GM23338 (cell line): ENCODE results near the gene HNRNPA1.

Source experiments
- CTCF ChIP-seq, 2 experiments: fragments of 200-600 bp in 1 of 2; sonication (generic) in 1 of 2; conservative IDR thresholded peaks; 2 replicates each; pipeline versions ENCODE4 v1.5.1 to v1.6.1; 2016 to 2017; ENCODE audit warnings: antibody characterized with exemption in 2 of 2, low read depth in 2 of 2, mild to moderate bottlenecking in 2 of 2, moderate library complexity in 1 of 2
- ETS1 ChIP-seq: IDR thresholded peaks from 2 replicates; pipeline ENCODE4 v1.6.1; 2016; ENCODE audit warnings: antibody characterized with exemption
- EZH2 ChIP-seq: fragments of 200-600 bp; sonication (generic); IDR thresholded peaks from one replicate; pipeline ENCODE4 v1.8.0; 2017; ENCODE audit warnings: antibody characterized with exemption, mild to moderate bottlenecking, low read depth; ENCODE audit not compliant: unreplicated experiment
- EZH2phosphoT487 ChIP-seq: fragments of 200-600 bp; sonication (generic); IDR thresholded peaks from one replicate; pipeline ENCODE4 v1.8.1; 2018; ENCODE audit warnings: antibody characterized with exemption; ENCODE audit not compliant: unreplicated experiment
- JUNB ChIP-seq: IDR thresholded peaks from one replicate; pipeline ENCODE4 v1.6.1; 2016; ENCODE audit warnings: antibody characterized with exemption; ENCODE audit not compliant: unreplicated experiment
- POLR2AphosphoS5 ChIP-seq: IDR thresholded peaks from 2 replicates; pipeline ENCODE4 v1.6.1; 2016; ENCODE audit warnings: antibody characterized with exemption, low read depth
- REST ChIP-seq: IDR thresholded peaks from one replicate; pipeline ENCODE4 v1.6.1; 2018; ENCODE audit warnings: antibody characterized with exemption; ENCODE audit not compliant: unreplicated experiment
- STAT1 ChIP-seq: IDR thresholded peaks from one replicate; pipeline ENCODE4 v1.6.1; 2016; ENCODE audit warnings: antibody characterized with exemption; ENCODE audit not compliant: unreplicated experiment
- ZNF114 ChIP-seq: fragments of 250-450 bp; sonication (Bioruptor Pico); IDR thresholded peaks from 2 replicates; pipeline ENCODE4 v1.5.0; 2020; ENCODE audit warnings: mild to moderate bottlenecking, moderate library complexity
- ZNF331 ChIP-seq: fragments of 250-450 bp; sonication (Bioruptor Pico); IDR thresholded peaks from 2 replicates; pipeline ENCODE4 v1.5.0; 2020; ENCODE audit warnings: low read depth, mild to moderate bottlenecking, moderate library complexity

- no peak for TF ChIP-seq EZH2
- TF ChIP-seq ZNF114 (CRISPR knock-in tag): no peak
- no peak for TF ChIP-seq CTCF (conservative IDR thresholded peaks at IDR 0.05; ENCODE audit: low read depth in 2 of 2)
- no peak for TF ChIP-seq POLR2AphosphoS5
- TF ChIP-seq ETS1: no peak
- no peak for TF ChIP-seq JUNB
- no peak for TF ChIP-seq STAT1
- no peak for TF ChIP-seq EZH2phosphoT487
- no peak for TF ChIP-seq REST
- no peak for TF ChIP-seq ZNF331 (CRISPR knock-in tag)
These were observed 1.3 kb upstream of the HNRNPA1 start for GRCh38 chr12:54279227-54279631.
